PC-3 (cell line): ENCODE data around the gene PDSS2. TPM values are rescaled to one million over a fixed set of nuclear protein-coding genes. Genes with fewer than 3 reads are reported as not detected.

Source experiments
- ATAC-seq: fragments of 200-7000 bp; cut with Tn5 transposase; 2 replicates; pipeline ENCODE4 v1.9.1; 2020; ENCODE audit warnings: mild to moderate bottlenecking, moderate library complexity
- BruUV-seq: library from RNA; stranded (reverse); fragments of 400-500 nt; replicated peaks from 2 replicates; lab custom pipeline; 2021; lab: Mats Ljungman, UMichigan
- CTCF ChIA-PET: fragments of 300-600 bp; sonication (Branson Sonifier 250); formaldehyde crosslinking; loops from one replicate; lab custom pipeline; 2022; ENCODE audit warnings: antibody characterized with exemption; lab: Charles Lee
- POLR2A ChIA-PET: fragments of 300-600 bp; sonication (Branson Sonifier 250); formaldehyde crosslinking; loops from one replicate; lab custom pipeline; 2022; ENCODE audit warnings: antibody characterized with exemption; ENCODE audit not compliant: unreplicated experiment; lab: Charles Lee
- DNase-seq: peaks from one replicate; pipeline ENCODE4 v3.0.0-alpha.2; 2015
- H2AFZ ChIP-seq: fragments of 300-600 bp; sonication (generic); 2 replicates; pipeline ENCODE4 v1.6.0; 2016; ENCODE audit warnings: antibody characterized with exemption, low read length
- H3F3A ChIP-seq: fragments of 300-600 bp; sonication (generic); one replicate; pipeline ENCODE4 v1.6.0; 2017; ENCODE audit warnings: antibody characterized with exemption, low read length, control low read depth, mild to moderate bottlenecking; ENCODE audit not compliant: unreplicated experiment
- H3K27ac ChIP-seq: fragments of 300-600 bp; sonication (generic); 2 replicates; pipeline ENCODE4 v1.5.1; 2016; ENCODE audit warnings: mild to moderate bottlenecking, low read length
- H3K27me3 ChIP-seq: fragments of 300-600 bp; sonication (generic); 2 replicates; pipeline ENCODE4 v1.6.1; 2016; ENCODE audit warnings: low read length, mixed read lengths
- H3K36me3 ChIP-seq: fragments of 300-600 bp; sonication (generic); 2 replicates; pipeline ENCODE4 v1.6.1; 2016; ENCODE audit warnings: low read depth, mixed run types, low read length, mixed read lengths
- H3K4me1 ChIP-seq: fragments of 300-600 bp; sonication (generic); 2 replicates; pipeline ENCODE4 v1.5.1; 2016; ENCODE audit warnings: low read length; ENCODE audit not compliant: insufficient read depth
- H3K4me2 ChIP-seq: fragments of 300-600 bp; sonication (generic); 2 replicates; pipeline ENCODE4 v1.6.0; 2016; ENCODE audit warnings: low read length
- H3K4me3 ChIP-seq: fragments of 300-600 bp; sonication (generic); 2 replicates; pipeline ENCODE4 v1.5.1; 2016; ENCODE audit warnings: mild to moderate bottlenecking, low read length, mixed read lengths
- H3K79me2 ChIP-seq: fragments of 300-600 bp; sonication (generic); 2 replicates; pipeline ENCODE4 v1.6.1; 2017; ENCODE audit warnings: low read length, mixed read lengths
- H3K9ac ChIP-seq: fragments of 300-600 bp; sonication (generic); 2 replicates; pipeline ENCODE4 v1.6.0; 2016; ENCODE audit warnings: mild to moderate bottlenecking, low read length
- H3K9me2 ChIP-seq: fragments of 300-600 bp; sonication (generic); replicated peaks from 2 replicates; pipeline ENCODE4 v1.6.1; 2016; ENCODE audit warnings: mixed run types, low read length, mixed read lengths
- H3K9me3 ChIP-seq: fragments of 300-600 bp; sonication (generic); 2 replicates; pipeline ENCODE4 v1.6.1; 2016; ENCODE audit warnings: low read length, mixed read lengths
- H4K20me1 ChIP-seq: fragments of 300-600 bp; sonication (generic); 2 replicates; pipeline ENCODE4 v1.6.1; 2016; ENCODE audit warnings: low read length, mixed read lengths
- EZH2 ChIP-seq: fragments of 300-600 bp; sonication (generic); IDR thresholded peaks from one replicate; pipeline ENCODE4 v1.6.1; 2017; ENCODE audit warnings: antibody characterized with exemption, mild to moderate bottlenecking, low read length; ENCODE audit not compliant: unreplicated experiment
- EZH2phosphoT487 ChIP-seq: fragments of 300-600 bp; sonication (generic); IDR thresholded peaks from 2 replicates; pipeline ENCODE4 v1.6.1; 2018; ENCODE audit warnings: mild to moderate bottlenecking, antibody characterized with exemption, low read length, borderline replicate concordance
- intact Hi-C: fragments of 100-400 bp; cut with micrococcal nuclease; formaldehyde crosslinking; loops from 2 replicates; pipeline ENCODE4 v1.9.0; 2023
- total RNA-seq: library from RNA; depleted of rRNA; stranded (reverse); fragments of >200 nt; gene quantifications from 2 replicates; pipeline ENCODE4 v1.2.3, GENCODE V29; 2014
- TF ChIP-seq, protein P1 (sequence below): fragments of 300-600 bp; sonication (generic); conservative IDR thresholded peaks from 2 replicates; pipeline ENCODE4 v1.5.1; 2017; ENCODE audit warnings: antibody characterized with exemption, low read depth, mild to moderate bottlenecking, low read length

Gene PDSS2
- total RNA-seq, 1 experiment from 2014 or later, result 6.6 TPM

DNA sequence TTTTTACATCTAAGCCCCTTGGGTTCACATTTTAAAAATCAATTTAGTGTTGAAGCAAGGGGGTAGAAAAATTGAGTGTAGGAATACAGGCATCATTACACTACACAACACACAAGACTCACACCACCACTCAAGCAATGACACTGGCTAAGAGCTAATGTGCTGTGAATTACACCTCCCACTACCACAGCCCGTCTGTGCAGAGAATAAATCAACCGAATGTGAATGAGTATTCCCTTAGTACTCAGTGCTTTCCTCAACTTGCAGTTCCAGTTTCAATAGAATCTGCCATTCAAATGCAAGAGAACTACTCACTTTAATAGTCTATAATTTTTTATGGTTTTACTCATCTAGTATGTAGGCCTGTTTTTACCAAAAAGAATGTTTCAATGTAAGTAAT lies 114.4 kb downstream of the PDSS2 start:
- Histone ChIP-seq H3K79me2 (no peaks in the 10 kb centered on the region), H3K27me3 (no peaks in the 10 kb centered on the region), H3K27ac (no peak overlapping the region), H3K4me1 (no peaks in the 10 kb centered on the region), H4K20me1 (no peaks in the 10 kb centered on the region), H3K9me3 (no peaks in the 10 kb centered on the region), H3F3A (no peaks in the 10 kb centered on the region), H3K9me2 (no peaks in the 10 kb centered on the region), H3K9ac (no peak overlapping the region), H3K36me3 (no peaks in the 10 kb centered on the region), H3K4me2 (no peak overlapping the region), H2AFZ (no peak overlapping the region), H3K4me3 (no peak overlapping the region)
- ChIA-PET POLR2A (no interaction called here), CTCF (no interaction called here)
- ATAC-seq, result no peak; the same call in 1 of the 2 replicates
- DNase-seq, result no peak
- TF ChIP-seq EZH2phosphoT487, result no peak
- no peak for TF ChIP-seq EZH2
- TF ChIP-seq, protein P1, sequence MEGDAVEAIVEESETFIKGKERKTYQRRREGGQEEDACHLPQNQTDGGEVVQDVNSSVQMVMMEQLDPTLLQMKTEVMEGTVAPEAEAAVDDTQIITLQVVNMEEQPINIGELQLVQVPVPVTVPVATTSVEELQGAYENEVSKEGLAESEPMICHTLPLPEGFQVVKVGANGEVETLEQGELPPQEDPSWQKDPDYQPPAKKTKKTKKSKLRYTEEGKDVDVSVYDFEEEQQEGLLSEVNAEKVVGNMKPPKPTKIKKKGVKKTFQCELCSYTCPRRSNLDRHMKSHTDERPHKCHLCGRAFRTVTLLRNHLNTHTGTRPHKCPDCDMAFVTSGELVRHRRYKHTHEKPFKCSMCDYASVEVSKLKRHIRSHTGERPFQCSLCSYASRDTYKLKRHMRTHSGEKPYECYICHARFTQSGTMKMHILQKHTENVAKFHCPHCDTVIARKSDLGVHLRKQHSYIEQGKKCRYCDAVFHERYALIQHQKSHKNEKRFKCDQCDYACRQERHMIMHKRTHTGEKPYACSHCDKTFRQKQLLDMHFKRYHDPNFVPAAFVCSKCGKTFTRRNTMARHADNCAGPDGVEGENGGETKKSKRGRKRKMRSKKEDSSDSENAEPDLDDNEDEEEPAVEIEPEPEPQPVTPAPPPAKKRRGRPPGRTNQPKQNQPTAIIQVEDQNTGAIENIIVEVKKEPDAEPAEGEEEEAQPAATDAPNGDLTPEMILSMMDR, result no peak
- no TSS peak for BruUV-seq
- intact Hi-C loops, result no loop called here

DNA sequence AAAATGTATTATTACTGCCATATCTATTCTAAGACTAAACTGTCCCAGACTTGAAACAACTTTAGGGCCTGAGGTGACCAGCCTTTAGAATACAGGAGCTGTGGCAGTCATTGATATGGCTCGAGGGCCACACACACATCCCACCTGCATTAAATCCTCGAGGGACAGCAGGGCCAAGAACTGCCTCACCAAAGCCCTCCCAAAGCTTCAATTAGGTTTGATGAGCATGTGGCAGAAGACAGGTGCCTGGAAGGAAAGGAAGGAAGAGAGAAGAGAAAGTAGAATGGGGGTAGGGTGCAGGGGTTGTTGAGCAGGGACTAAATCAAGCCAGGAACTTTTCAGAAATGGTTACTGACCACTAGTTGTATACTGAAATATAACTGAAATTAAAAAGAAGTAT lies 115.0 kb downstream of the PDSS2 start:
- no peak overlapping the region for H3K27ac ChIP-seq
- ATAC-seq (no peak), DNase-seq (no peak)
- ChIA-PET CTCF (no interaction called here), POLR2A (no interaction called here)
- H4K20me1 ChIP-seq, result no peaks in the 10 kb centered on the region
- no peaks in the 10 kb centered on the region for H3K9me3 ChIP-seq
- H3K27me3 ChIP-seq, result no peaks in the 10 kb centered on the region
- H3K36me3 ChIP-seq, result no peaks in the 10 kb centered on the region
- H3K4me3 ChIP-seq, result no peak overlapping the region
- no peak overlapping the region for H3K4me2 ChIP-seq
- no peaks in the 10 kb centered on the region for H3K79me2 ChIP-seq
- no peaks in the 10 kb centered on the region for H3K4me1 ChIP-seq
- H2AFZ ChIP-seq, result no peak overlapping the region
- H3K9ac ChIP-seq, result no peak overlapping the region
- TF ChIP-seq EZH2phosphoT487, result no peak
- TF ChIP-seq, protein P1, result no peak
- no peak for TF ChIP-seq EZH2
- BruUV-seq, result no TSS peak
- H3K9me2 ChIP-seq, result no peaks in the 10 kb centered on the region
- H3F3A ChIP-seq, result no peaks in the 10 kb centered on the region
- intact Hi-C loops, result no loop called here

DNA sequence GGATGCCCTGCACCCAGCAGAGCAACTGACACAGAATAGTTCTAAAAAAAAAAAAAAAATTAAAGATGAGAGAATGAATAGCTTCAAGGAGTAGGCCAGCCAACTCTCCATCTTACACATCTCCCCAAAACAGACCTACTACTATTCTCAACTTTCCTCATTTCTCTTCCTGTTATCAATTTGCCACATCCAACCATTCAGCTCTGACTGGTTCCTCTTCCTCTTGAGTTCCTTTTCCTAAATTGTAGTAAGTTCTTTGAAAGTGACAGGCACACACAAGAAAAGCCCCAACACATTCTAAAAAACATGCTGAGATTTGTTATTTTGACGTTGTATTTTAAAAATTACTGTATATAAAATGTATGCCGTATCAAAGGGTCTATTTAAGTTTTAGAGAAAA lies 117.2 kb downstream of the PDSS2 start:
- H3K36me3 ChIP-seq, result no peaks in the 10 kb centered on the region
- ATAC-seq, result no peak
- H3K4me3 ChIP-seq, result no peak overlapping the region
- no TSS peak for BruUV-seq
- H3K9ac ChIP-seq, result no peak overlapping the region
- DNase-seq, result no peak
- H3K27ac ChIP-seq, result no peak overlapping the region
- H3K9me2 ChIP-seq, result no peaks in the 10 kb centered on the region
- no peaks in the 10 kb centered on the region for H4K20me1 ChIP-seq
- TF ChIP-seq, protein P1, result no peak
- no peak for TF ChIP-seq EZH2
- TF ChIP-seq EZH2phosphoT487, result no peak
- POLR2A ChIA-PET, result no interaction called here
- H3K9me3 ChIP-seq, result no peaks in the 10 kb centered on the region
- H3K4me2 ChIP-seq, result no peak overlapping the region
- no peak overlapping the region for H2AFZ ChIP-seq
- H3K4me1 ChIP-seq, result no peaks in the 10 kb centered on the region
- no peaks in the 10 kb centered on the region for H3K79me2 ChIP-seq
- CTCF ChIA-PET, result no interaction called here
- no peaks in the 10 kb centered on the region for H3F3A ChIP-seq
- intact Hi-C loops, result no loop called here
- H3K27me3 ChIP-seq, result no peaks in the 10 kb centered on the region
